HEK293 (cell line): ENCODE measurements around the gene MPV17L2.
A peak's percentile ranks its signal among the peaks of the same experiment; 100 is the strongest.

Source experiments
- CTCF ChIA-PET: fragments of 350-600 bp; formaldehyde crosslinking; extraction: SDS; loops from one replicate; lab custom pipeline; 2021; ENCODE audit warnings: antibody characterized with exemption; lab: Yijun Ruan, JAX
- POLR2A ChIA-PET: fragments of 300-600 bp; formaldehyde crosslinking; extraction: SDS; loops from one replicate; lab custom pipeline; 2020; ENCODE audit warnings: antibody characterized with exemption, inconsistent platforms; lab: Yijun Ruan, JAX
- H3K27ac ChIP-seq: fragments of 200-500 bp; sonication (Bioruptor generic); 2 replicates; pipeline ENCODE4 v1.5.1; 2014; ENCODE audit warnings: low read depth, low read length, control low read depth, inconsistent platforms; ENCODE audit errors: extremely low read depth
- H3K36me3 ChIP-seq, 2 experiments: fragments of 200-500 bp in 1 of 2; sonication (Bioruptor generic) in 1 of 2; 1 replicate in 1 of 2; 2 replicates in 1 of 2; pipeline ENCODE4 v1.5.1; 2014 to 2017; ENCODE audit warnings: inconsistent platforms in 2 of 2, low read length in 2 of 2; ENCODE audit not compliant: control insufficient read depth in 2 of 2, insufficient read depth in 1 of 2
- H3K4me1 ChIP-seq: fragments of 200-500 bp; sonication (Bioruptor generic); 2 replicates; pipeline ENCODE4 v1.5.1; 2014; ENCODE audit warnings: mild to moderate bottlenecking, low read length, inconsistent platforms; ENCODE audit not compliant: control insufficient read depth, insufficient read depth
- H3K4me3 ChIP-seq: 2 replicates; pipeline ENCODE4 v1.5.1; 2011; ENCODE audit warnings: low read depth, mild to moderate bottlenecking, control low read depth, low read length, moderate library complexity
- H3K9me3 ChIP-seq: fragments of 200-500 bp; sonication (Bioruptor generic); 2 replicates; pipeline ENCODE4 v1.5.1; 2014; ENCODE audit warnings: low read depth, low read length, inconsistent platforms; ENCODE audit not compliant: control insufficient read depth, insufficient read depth
- CTCF ChIP-seq: fragments of 450-650 bp; formaldehyde crosslinking; IDR thresholded peaks from 2 replicates; pipeline ENCODE4 v1.5.1; 2016; ENCODE audit warnings: missing biosample characterization, missing genetic modification characterization
- FEZF1 ChIP-seq: fragments of 450-650 bp; formaldehyde crosslinking; IDR thresholded peaks from 2 replicates; pipeline ENCODE4 v1.5.1; 2016; ENCODE audit warnings: missing biosample characterization, missing genetic modification characterization
- KLF7 ChIP-seq: fragments of 450-650 bp; formaldehyde crosslinking; IDR thresholded peaks from 2 replicates; pipeline ENCODE4 v1.5.1; 2016; ENCODE audit warnings: missing biosample characterization, missing genetic modification characterization, borderline replicate concordance
- RBAK ChIP-seq: fragments of 450-650 bp; formaldehyde crosslinking; IDR thresholded peaks from 2 replicates; pipeline ENCODE4 v1.5.1; 2016; ENCODE audit warnings: missing biosample characterization, missing genetic modification characterization
- SP2 ChIP-seq: fragments of 450-650 bp; formaldehyde crosslinking; IDR thresholded peaks from 2 replicates; pipeline ENCODE4 v1.5.1; 2016; ENCODE audit warnings: missing biosample characterization, missing genetic modification characterization
- WT1 ChIP-seq: fragments of 450-650 bp; formaldehyde crosslinking; IDR thresholded peaks from 2 replicates; pipeline ENCODE4 v1.5.1; 2016; ENCODE audit warnings: missing biosample characterization, missing genetic modification characterization
- ZBTB6 ChIP-seq: fragments of 450-650 bp; formaldehyde crosslinking; IDR thresholded peaks from 2 replicates; pipeline ENCODE4 v1.5.1; 2017; ENCODE audit warnings: missing biosample characterization, missing genetic modification characterization
- ZEB2 ChIP-seq: fragments of 450-650 bp; formaldehyde crosslinking; IDR thresholded peaks from 2 replicates; pipeline ENCODE4 v1.5.1; 2016; ENCODE audit warnings: missing biosample characterization, missing genetic modification characterization
- ZFP3 ChIP-seq: fragments of 450-650 bp; formaldehyde crosslinking; IDR thresholded peaks from 2 replicates; pipeline ENCODE4 v1.5.1; 2016; ENCODE audit warnings: low read depth, missing biosample characterization, missing genetic modification characterization
- ZNF132 ChIP-seq: fragments of 450-650 bp; formaldehyde crosslinking; IDR thresholded peaks from 2 replicates; pipeline ENCODE4 v1.5.1; 2017; ENCODE audit warnings: missing biosample characterization, missing genetic modification characterization, borderline replicate concordance
- ZNF184 ChIP-seq: fragments of 450-650 bp; IDR thresholded peaks from 2 replicates; pipeline ENCODE4 v1.5.1; 2018; ENCODE audit warnings: missing biosample characterization, mild to moderate bottlenecking, missing genetic modification characterization
- ZNF2 ChIP-seq: fragments of 450-650 bp; formaldehyde crosslinking; IDR thresholded peaks from 2 replicates; pipeline ENCODE4 v1.5.1; 2016; ENCODE audit warnings: missing biosample characterization, missing genetic modification characterization
- ZNF214 ChIP-seq: fragments of 450-650 bp; formaldehyde crosslinking; IDR thresholded peaks from 2 replicates; pipeline ENCODE4 v1.5.1; 2017; ENCODE audit warnings: missing biosample characterization, mild to moderate bottlenecking, missing genetic modification characterization, borderline replicate concordance
- ZNF292 ChIP-seq: fragments of 450-650 bp; formaldehyde crosslinking; IDR thresholded peaks from 2 replicates; pipeline ENCODE4 v1.5.1; 2016; ENCODE audit warnings: low read depth, missing biosample characterization, missing genetic modification characterization, borderline replicate concordance
- ZNF311 ChIP-seq: fragments of 450-650 bp; formaldehyde crosslinking; IDR thresholded peaks from 2 replicates; pipeline ENCODE4 v1.5.1; 2017; ENCODE audit warnings: missing biosample characterization, missing genetic modification characterization, borderline replicate concordance
- ZNF398 ChIP-seq: fragments of 450-650 bp; formaldehyde crosslinking; IDR thresholded peaks from 2 replicates; pipeline ENCODE4 v1.5.1; 2017; ENCODE audit warnings: missing biosample characterization, missing genetic modification characterization
- ZNF433 ChIP-seq: fragments of 450-650 bp; formaldehyde crosslinking; IDR thresholded peaks from 2 replicates; pipeline ENCODE4 v1.5.1; 2016; ENCODE audit warnings: missing biosample characterization, missing genetic modification characterization, low read depth
- ZNF521 ChIP-seq: fragments of 450-650 bp; formaldehyde crosslinking; IDR thresholded peaks from 2 replicates; pipeline ENCODE4 v1.5.1; 2017; ENCODE audit warnings: missing biosample characterization, mild to moderate bottlenecking, missing genetic modification characterization
- ZNF549 ChIP-seq: fragments of 450-650 bp; IDR thresholded peaks from 2 replicates; pipeline ENCODE4 v1.5.1; 2018; ENCODE audit warnings: missing biosample characterization, missing genetic modification characterization, mild to moderate bottlenecking, inconsistent platforms, moderate library complexity
- ZNF580 ChIP-seq: fragments of 450-650 bp; formaldehyde crosslinking; IDR thresholded peaks from 2 replicates; pipeline ENCODE4 v1.5.1; 2016; ENCODE audit warnings: missing biosample characterization, missing genetic modification characterization
- ZNF596 ChIP-seq: fragments of 450-650 bp; IDR thresholded peaks from 2 replicates; pipeline ENCODE4 v1.5.0; 2018; ENCODE audit warnings: missing biosample characterization, mild to moderate bottlenecking, missing genetic modification characterization, moderate library complexity
- ZNF623 ChIP-seq: fragments of 450-650 bp; formaldehyde crosslinking; IDR thresholded peaks from 2 replicates; pipeline ENCODE4 v1.5.1; 2016; ENCODE audit warnings: missing biosample characterization, missing genetic modification characterization
- ZNF768 ChIP-seq: fragments of 450-650 bp; formaldehyde crosslinking; IDR thresholded peaks from 2 replicates; pipeline ENCODE4 v1.5.1; 2018; ENCODE audit warnings: missing biosample characterization, mild to moderate bottlenecking, missing genetic modification characterization
- ZNF792 ChIP-seq: fragments of 450-650 bp; formaldehyde crosslinking; IDR thresholded peaks from 2 replicates; pipeline ENCODE4 v1.5.1; 2016; ENCODE audit warnings: missing biosample characterization, missing genetic modification characterization

The MPV17L2 gene

GRCh38 chr19:18144361-18144760 lies 48.7 kb upstream of the MPV17L2 start:
- no peak for TF ChIP-seq RBAK (tag by site-specific recombination)
- TF ChIP-seq ZBTB6: no peak
- TF ChIP-seq ZNF580: no peak
- no peak for TF ChIP-seq ZNF132
- TF ChIP-seq ZNF792: no peak
- no peak for TF ChIP-seq CTCF
- TF ChIP-seq ZNF292 (tag by site-specific recombination): no peak
- no peak for TF ChIP-seq ZNF549 (tag by site-specific recombination)
- TF ChIP-seq ZNF214 (tag by site-specific recombination): no peak
- no peak for TF ChIP-seq ZNF2 (tag by site-specific recombination)
- TF ChIP-seq ZEB2 (tag by site-specific recombination): no peak
- no peak for TF ChIP-seq ZNF768
- no peak for TF ChIP-seq ZNF596 (tag by site-specific recombination)
- POLR2A ChIA-PET: no interaction called here
- no peaks in the 10 kb centered on the region for H3K4me1 ChIP-seq
- H3K4me3 ChIP-seq: no peak overlapping the region
- peaks cover 0 to 42% of the 10 kb centered on the region in 2 experiments; a peak in 2 of 3 replicates for H3K36me3 ChIP-seq
- H3K9me3 ChIP-seq: no peaks in the 10 kb centered on the region
- no peak overlapping the region for H3K27ac ChIP-seq
- CTCF ChIA-PET: interaction anchor here (0.6 to 0.8 kb wide), 2 partner anchors 19 to 31 kb away, joined by 3 to 4 read pairs; no protein-coding TSS in a partner anchor

- Histone ChIP-seq H3K4me3 (no peak overlapping the region), H3K27ac (no peak overlapping the region)
- CTCF ChIA-PET: interaction anchor here (1.6 kb wide), 1 partner anchor 34 kb away, joined by 3 read pairs; no protein-coding TSS in a partner anchor
- 0 out of 2 replicates have a peak, but pooled peaks have one; percentile 0 for TF ChIP-seq ZNF623 (tag by site-specific recombination)
- TF ChIP-seq WT1: no peak
- no peak for TF ChIP-seq KLF7 (tag by site-specific recombination)
- no peak for TF ChIP-seq ZNF433 (tag by site-specific recombination)
- TF ChIP-seq, all 188 proteins: peak for 1
- POLR2A ChIA-PET: no interaction called here
- Histone ChIP-seq H3K9me3 (no peaks in the 10 kb centered on the region), H3K36me3 (peaks cover 0 to 42% of the 10 kb centered on the region in 2 experiments; a peak in 2 of 3 replicates), H3K4me1 (no peaks in the 10 kb centered on the region)
These were observed 48.1 kb upstream of the MPV17L2 start for GRCh38 chr19:18144906-18145305.

GRCh38 chr19:18145391-18145999 lies 47.5 kb upstream of the MPV17L2 start:
- no peak overlapping the region for H3K27ac ChIP-seq
- H3K36me3 ChIP-seq: peaks cover 0 to 39% of the 10 kb centered on the region in 2 experiments; a peak in 2 of 3 replicates
- H3K9me3 ChIP-seq: no peaks in the 10 kb centered on the region
- H3K4me1 ChIP-seq: no peaks in the 10 kb centered on the region
- TF ChIP-seq ZNF521 (tag by site-specific recombination) (no peak), ZFP3 (tag by site-specific recombination) (peak; percentile 97), ZNF398 (no peak), ZNF184 (no peak), ZEB2 (tag by site-specific recombination) (no peak), ZNF623 (tag by site-specific recombination) (no peak), FEZF1 (tag by site-specific recombination) (no peak), ZNF311 (tag by site-specific recombination) (no peak), SP2 (tag by site-specific recombination) (0 out of 2 replicates have a peak, but pooled peaks have one; percentile 14)
- POLR2A ChIA-PET: no interaction called here
- no peak overlapping the region for H3K4me3 ChIP-seq
- CTCF ChIA-PET: interaction anchor here (1.6 kb wide), 1 partner anchor 34 kb away, joined by 3 read pairs; no protein-coding TSS in a partner anchor
